ENCODE data around the gene MACROD2. TPM values are rescaled to one million over a fixed set of nuclear protein-coding genes. Genes with fewer than 3 reads are reported as not detected.

The MACROD2 gene
- total and polyA plus RNA-seq, 2 of the 4 experiments (the other 2 are of a cell fraction): not detected

GRCh38 chr20:15760001-15760621 is 1764.8 kb downstream of the MACROD2 start:
- H3K27ac ChIP-seq (ENCODE audit: insufficient read depth, low read length): no peak overlapping the region
- in situ Hi-C loops (cut with MboI; ENCODE audit: low sequenced_read_pairs): no loop called here
- no peak for DNase-seq

More at GRCh38 chr20:15760001-15760621, 1764.8 kb downstream of the MACROD2 start:
- Histone ChIP-seq H2AFZ (replicated peaks; ENCODE audit: low read length, poor library complexity) (peak overlapping the region; percentile 29), H4K8ac (ENCODE audit: low read depth in 2 of 2, low read length in 2 of 2) (no peak overlapping the region), H3K4me2 (ENCODE audit: low read depth, low read length) (no peak overlapping the region), H3K4me3 (ENCODE audit: insufficient read depth, low read depth, low read length) (no peak overlapping the region), H3K23ac (ENCODE audit: low read depth, low read length) (no peak overlapping the region), H3K4ac (ENCODE audit: low read depth, low read length) (no peak overlapping the region), H4K91ac (ENCODE audit: insufficient read depth, low read depth, low read length) (no peak overlapping the region), H2BK15ac (ENCODE audit: low read depth, low read length) (no peak overlapping the region), H3K18ac (ENCODE audit: low read depth, low read length) (no peak overlapping the region), H3K9me3 (ENCODE audit: control insufficient read depth, insufficient read depth, low read length) (no peaks in the 10 kb centered on the region; the same call in 1 of the 2 replicates), H3K14ac (replicated peaks; ENCODE audit: low read depth, low read length) (no peak overlapping the region), H2AK9ac (replicated peaks; ENCODE audit: low read depth, low read length, poor library complexity) (no peak overlapping the region), H2AK5ac (ENCODE audit: low read depth, low read length) (no peak overlapping the region), H3K36me3 (ENCODE audit: control insufficient read depth, insufficient read depth, low read length) (no peaks in the 10 kb centered on the region), H3K9ac (ENCODE audit: low read depth, low read length) (no peak overlapping the region), H3K4me1 (ENCODE audit: control insufficient read depth, insufficient read depth, low read length) (no peaks in the 10 kb centered on the region), H2BK120ac (ENCODE audit: low read depth, low read length) (no peak overlapping the region), H3K56ac (ENCODE audit: extremely low read depth, insufficient read depth, low read length) (no peak overlapping the region), H4K5ac (ENCODE audit: low read depth, low read length) (no peak overlapping the region), H3K27me3 (ENCODE audit: control insufficient read depth, insufficient read depth, low read length) (no peaks in the 10 kb centered on the region), H2BK5ac (ENCODE audit: low read depth, low read length, poor library complexity, severe bottlenecking) (no peak overlapping the region), H2BK20ac (ENCODE audit: low read depth, low read length) (no peak overlapping the region), H3K9me1 (ENCODE audit: insufficient read depth, low read length) (no peaks in the 10 kb centered on the region), H4K20me1 (ENCODE audit: insufficient read depth, low read length) (no peaks in the 10 kb centered on the region), H3K79me1 (ENCODE audit: low read depth in 1 of 2, low read length in 2 of 2) (no peaks in the 10 kb centered on the region)
- dilution Hi-C loops (cut with HindIII; ENCODE audit: low sequenced_read_pairs, unreplicated experiment) (no loop called here), intact Hi-C loops (cut with micrococcal nuclease) (no loop called here)
- ChIA-PET POLR2A (ENCODE audit: unreplicated experiment) (no interaction called here), CTCF (no interaction called here)
- WGBS, 2 experiments (ENCODE audit: extremely low coverage in 2 of 2, insufficient read length in 1 of 2): 71% methylated on average over 5 of the region's 11 CpGs; no CpG with 5 or more reads in 1 of the 2 experiments
- TF ChIP-seq CEBPB (IDR thresholded peaks at IDR 0.05; ENCODE audit: low read depth, low read length) (no peak), MAZ (IDR thresholded peaks at IDR 0.05; ENCODE audit: borderline replicate concordance, low read depth, low read length) (no peak), RAD21 (IDR thresholded peaks at IDR 0.05; ENCODE audit: low read length) (no peak), NFE2L2 (IDR thresholded peaks at IDR 0.05; ENCODE audit: low read depth, low read length) (no peak), POLR2A (IDR thresholded peaks at IDR 0.05; ENCODE audit: low read depth, low read length) (no peak), MAFK (IDR thresholded peaks at IDR 0.05; ENCODE audit: low read depth, low read length) (no peak), BHLHE40 (IDR thresholded peaks at IDR 0.05; ENCODE audit: low read depth, low read length) (no peak), CTCF (conservative IDR thresholded peaks at IDR 0.05; ENCODE audit: low read depth, low read length) (no peak)
- no peak for ATAC-seq (ENCODE audit: low read depth)
- no TSS peak for BruUV-seq (replicated peaks)

Measured in IMR-90 (cell line).